Measurements from ENCODE around the gene USH2A. TPM values are rescaled to one million over a fixed set of nuclear protein-coding genes. Genes with fewer than 3 reads are reported as not detected.

Gene USH2A
- total and polyA plus RNA-seq, 4 experiments from 2014 or later = not detected

- no peaks in the 10 kb centered on the region for H3K36me3 ChIP-seq (ENCODE audit: insufficient read depth, low read length)
- no peaks in the 10 kb centered on the region for H3K4me1 Mint-ChIP-seq
- H3K36me3 Mint-ChIP-seq = no peaks in the 10 kb centered on the region
These were observed 34.1 kb upstream of the USH2A start for GRCh38 chr1:216457356-216457755.

GRCh38 chr1:216456682-216457081 lies 33.4 kb upstream of the USH2A start:
- Histone ChIP-seq H3K4me3 (ENCODE audit: low read length in 2 of 2) (no peak overlapping the region), H3K9me3 (ENCODE audit: control insufficient read depth in 1 of 2, low read length in 2 of 2) (no peaks in the 10 kb centered on the region), H3K36me3 (ENCODE audit: insufficient read depth, low read length) (no peaks in the 10 kb centered on the region), H3K27me3 (ENCODE audit: insufficient read depth, low read length) (no peaks in the 10 kb centered on the region), H3K27ac (ENCODE audit: low read depth, low read length) (no peak overlapping the region), H3K4me1 (ENCODE audit: insufficient read depth, low read length) (no peaks in the 10 kb centered on the region)
- Mint-ChIP-seq H3K27me3 (peaks cover 0 to 2% of the 10 kb centered on the region in 2 donors), H3K4me3 (no peak overlapping the region), H3K36me3 (no peaks in the 10 kb centered on the region), H3K9me3 (peaks cover 0 to 21% (median 10%) of the 10 kb centered on the region in 8 donors), H3K27ac (no peak overlapping the region), H3K4me1 (no peaks in the 10 kb centered on the region)
- intact Hi-C loops (cut with micrococcal nuclease) = no loop called here
- CTCF ChIA-PET (ENCODE audit: partially characterized antibody) = no interaction called here
- DNase-seq = no peak
- POLR2A ChIA-PET (ENCODE audit: partially characterized antibody) = no interaction called here

More at GRCh38 chr1:216457356-216457755, 34.1 kb upstream of the USH2A start:
- ChIA-PET POLR2A (ENCODE audit: partially characterized antibody) (no interaction called here), CTCF (ENCODE audit: partially characterized antibody) (no interaction called here)
- DNase-seq = no peak
- Histone ChIP-seq H3K4me3 (ENCODE audit: low read length in 2 of 2) (no peak overlapping the region), H3K9me3 (ENCODE audit: control insufficient read depth in 1 of 2, low read length in 2 of 2) (no peaks in the 10 kb centered on the region), H3K27me3 (ENCODE audit: insufficient read depth, low read length) (no peaks in the 10 kb centered on the region), H3K4me1 (ENCODE audit: insufficient read depth, low read length) (no peaks in the 10 kb centered on the region), H3K27ac (ENCODE audit: low read depth, low read length) (no peak overlapping the region)
- intact Hi-C loops (cut with micrococcal nuclease) = no loop called here
- H3K27ac Mint-ChIP-seq = no peak overlapping the region
- peaks cover 0 to 21% (median 10%) of the 10 kb centered on the region in 8 donors for H3K9me3 Mint-ChIP-seq
- peaks cover 0 to 2% of the 10 kb centered on the region in 2 donors for H3K27me3 Mint-ChIP-seq
- no peak overlapping the region for H3K4me3 Mint-ChIP-seq

DNA sequence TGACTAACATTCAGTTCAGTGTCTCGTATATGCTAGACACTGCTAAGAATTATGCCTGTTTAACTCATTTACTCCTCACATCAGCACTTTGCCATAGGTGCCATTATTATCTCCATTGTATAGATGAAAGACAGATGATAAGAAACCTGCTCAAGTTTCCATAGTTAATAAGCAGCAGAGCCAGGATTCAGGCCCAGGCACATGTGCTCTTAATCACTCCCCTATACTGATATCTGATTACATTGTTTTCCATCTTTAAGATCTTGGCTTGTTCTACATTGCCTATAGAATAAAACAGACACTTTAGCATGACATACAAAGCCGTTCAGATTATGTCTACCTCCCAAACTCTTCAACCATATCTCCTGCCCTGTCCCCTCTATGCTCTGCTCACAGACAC lies 30.5 kb upstream of the USH2A start:
- Histone ChIP-seq H3K4me1 (ENCODE audit: insufficient read depth, low read length) (no peaks in the 10 kb centered on the region), H3K27ac (ENCODE audit: low read depth, low read length) (no peak overlapping the region), H3K36me3 (ENCODE audit: insufficient read depth, low read length) (no peaks in the 10 kb centered on the region), H3K27me3 (ENCODE audit: insufficient read depth, low read length) (no peaks in the 10 kb centered on the region), H3K4me3 (ENCODE audit: low read length in 2 of 2) (no peak overlapping the region), H3K9me3 (ENCODE audit: control insufficient read depth in 1 of 2, low read length in 2 of 2) (no peaks in the 10 kb centered on the region)
- Mint-ChIP-seq H3K36me3 (no peaks in the 10 kb centered on the region), H3K4me3 (no peak overlapping the region), H3K4me1 (no peaks in the 10 kb centered on the region), H3K9me3 (peaks cover 4 to 24% (median 13%) of the 10 kb centered on the region in 8 donors), H3K27me3 (peaks cover 0 to 2% of the 10 kb centered on the region in 2 donors), H3K27ac (no peak overlapping the region)
- intact Hi-C loops (cut with micrococcal nuclease) = no loop called here
- CTCF ChIA-PET (ENCODE audit: partially characterized antibody) = no interaction called here
- POLR2A ChIA-PET (ENCODE audit: partially characterized antibody) = interaction anchor here (0.6 kb wide), 1 partner anchor 120 kb away, joined by 3 read pairs; no protein-coding TSS in a partner anchor
- no peak for DNase-seq

- no peaks in the 10 kb centered on the region for H3K36me3 ChIP-seq (ENCODE audit: insufficient read depth, low read length)
- H3K36me3 Mint-ChIP-seq = no peaks in the 10 kb centered on the region
- ChIA-PET POLR2A (ENCODE audit: partially characterized antibody) (no interaction called here), CTCF (ENCODE audit: partially characterized antibody) (no interaction called here)
- no peaks in the 10 kb centered on the region for H3K4me1 ChIP-seq (ENCODE audit: insufficient read depth, low read length)
- no peak overlapping the region for H3K27ac ChIP-seq (ENCODE audit: low read depth, low read length)
- H3K9me3 Mint-ChIP-seq = peaks cover 4 to 24% (median 12%) of the 10 kb centered on the region in 8 donors
- no peaks in the 10 kb centered on the region for H3K27me3 ChIP-seq (ENCODE audit: insufficient read depth, low read length)
- no peak overlapping the region for H3K4me3 ChIP-seq (ENCODE audit: low read length in 2 of 2)
- H3K27me3 Mint-ChIP-seq = peaks cover 0 to 2% of the 10 kb centered on the region in 2 donors
- H3K9me3 ChIP-seq (ENCODE audit: control insufficient read depth in 1 of 2, low read length in 2 of 2) = no peaks in the 10 kb centered on the region
- H3K4me3 Mint-ChIP-seq = no peak overlapping the region
- intact Hi-C loops (cut with micrococcal nuclease) = no loop called here
- H3K4me1 Mint-ChIP-seq = no peaks in the 10 kb centered on the region
- no peak overlapping the region for H3K27ac Mint-ChIP-seq
- no peak for DNase-seq
These were observed 27.0 kb upstream of the USH2A start for GRCh38 chr1:216450227-216450626.

- H3K4me3 Mint-ChIP-seq = no peak overlapping the region
- H3K27me3 ChIP-seq (ENCODE audit: insufficient read depth, low read length) = no peaks in the 10 kb centered on the region
- no peaks in the 10 kb centered on the region for H3K27me3 Mint-ChIP-seq
- no peaks in the 10 kb centered on the region for H3K4me1 ChIP-seq (ENCODE audit: insufficient read depth, low read length)
- POLR2A ChIA-PET (ENCODE audit: partially characterized antibody) = no interaction called here
- intact Hi-C loops (cut with micrococcal nuclease) = no loop called here
- H3K36me3 ChIP-seq (ENCODE audit: insufficient read depth, low read length) = no peaks in the 10 kb centered on the region
- no peaks in the 10 kb centered on the region for H3K36me3 Mint-ChIP-seq
- H3K9me3 Mint-ChIP-seq = peaks cover 2 to 16% (median 7%) of the 10 kb centered on the region in 8 donors
- no peak overlapping the region for H3K27ac ChIP-seq (ENCODE audit: low read depth, low read length)
- CTCF ChIA-PET (ENCODE audit: partially characterized antibody) = no interaction called here
- no peaks in the 10 kb centered on the region for H3K4me1 Mint-ChIP-seq
- H3K4me3 ChIP-seq (ENCODE audit: low read length in 2 of 2) = no peak overlapping the region
- no peaks in the 10 kb centered on the region for H3K9me3 ChIP-seq (ENCODE audit: control insufficient read depth in 1 of 2, low read length in 2 of 2)
- no peak overlapping the region for H3K27ac Mint-ChIP-seq
- no peak for DNase-seq
These were observed 24.8 kb upstream of the USH2A start for GRCh38 chr1:216448011-216448510.

DNA sequence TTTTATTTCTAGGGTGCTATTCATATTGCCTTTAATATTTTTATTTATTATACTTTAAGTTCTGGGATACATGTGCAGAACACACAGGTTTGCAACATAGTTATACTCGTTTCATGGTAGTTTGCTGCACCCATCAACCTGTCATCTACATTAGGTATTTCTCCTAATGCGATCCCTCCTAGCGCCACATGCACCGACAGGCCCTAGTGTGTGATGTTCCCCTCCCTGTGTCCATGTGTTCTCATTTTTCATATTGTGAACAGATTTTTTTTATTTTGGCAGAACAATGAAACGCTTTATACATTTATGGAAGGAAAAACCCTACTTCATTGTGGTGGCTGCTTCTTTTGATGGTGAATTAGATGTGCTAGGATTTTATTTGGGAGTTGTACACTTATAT lies 14.4 kb upstream of the USH2A start:
- ChIA-PET CTCF (ENCODE audit: partially characterized antibody) (no interaction called here), POLR2A (ENCODE audit: partially characterized antibody) (no interaction called here)
- intact Hi-C loops (cut with micrococcal nuclease) = no loop called here
- Mint-ChIP-seq H3K4me1 (no peaks in the 10 kb centered on the region), H3K36me3 (no peaks in the 10 kb centered on the region), H3K4me3 (no peak overlapping the region), H3K27me3 (no peaks in the 10 kb centered on the region), H3K27ac (no peak overlapping the region), H3K9me3 (peaks cover 0 to 8% (median 0%) of the 10 kb centered on the region in 8 donors)
- Histone ChIP-seq H3K4me1 (ENCODE audit: insufficient read depth, low read length) (no peaks in the 10 kb centered on the region), H3K9me3 (ENCODE audit: control insufficient read depth in 1 of 2, low read length in 2 of 2) (no peaks in the 10 kb centered on the region), H3K27me3 (ENCODE audit: insufficient read depth, low read length) (no peaks in the 10 kb centered on the region), H3K36me3 (ENCODE audit: insufficient read depth, low read length) (no peaks in the 10 kb centered on the region), H3K27ac (ENCODE audit: low read depth, low read length) (no peak overlapping the region), H3K4me3 (ENCODE audit: low read length in 2 of 2) (no peak overlapping the region)
- no peak for DNase-seq

- Histone ChIP-seq H3K36me3 (ENCODE audit: insufficient read depth, low read length) (no peaks in the 10 kb centered on the region), H3K27me3 (ENCODE audit: insufficient read depth, low read length) (no peaks in the 10 kb centered on the region), H3K9me3 (ENCODE audit: control insufficient read depth in 1 of 2, low read length in 2 of 2) (no peaks in the 10 kb centered on the region), H3K4me1 (ENCODE audit: insufficient read depth, low read length) (no peaks in the 10 kb centered on the region), H3K4me3 (ENCODE audit: low read length in 2 of 2) (no peak overlapping the region), H3K27ac (ENCODE audit: low read depth, low read length) (no peak overlapping the region)
- Mint-ChIP-seq H3K4me1 (no peaks in the 10 kb centered on the region), H3K9me3 (peaks cover 3 to 14% (median 8%) of the 10 kb centered on the region in 8 donors), H3K4me3 (no peak overlapping the region), H3K27ac (no peak overlapping the region), H3K36me3 (no peaks in the 10 kb centered on the region), H3K27me3 (no peaks in the 10 kb centered on the region)
- no peak for DNase-seq
- POLR2A ChIA-PET (ENCODE audit: partially characterized antibody) = no interaction called here
- CTCF ChIA-PET (ENCODE audit: partially characterized antibody) = no interaction called here
- intact Hi-C loops (cut with micrococcal nuclease) = no loop called here
These were observed 11.0 kb upstream of the USH2A start for GRCh38 chr1:216434232-216434631.

DNA sequence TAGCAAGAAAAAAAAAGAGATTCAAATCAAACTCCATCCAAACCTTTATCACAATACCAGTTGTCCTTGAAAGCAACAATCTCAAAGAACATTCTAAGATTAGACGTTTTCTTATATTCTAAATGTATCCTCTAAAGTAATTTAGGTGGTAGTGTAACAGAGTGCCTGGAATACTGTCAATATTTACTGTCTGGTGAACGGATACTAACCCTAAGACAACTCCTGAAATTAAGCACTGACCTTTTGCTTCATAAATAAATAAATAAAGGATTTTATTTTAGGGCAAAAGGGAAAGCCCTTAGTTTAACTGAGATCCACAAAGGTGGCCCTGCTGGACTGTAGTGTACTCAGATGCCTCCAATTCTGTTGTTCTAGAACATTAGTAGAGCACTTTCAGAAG lies 9.9 kb upstream of the USH2A start:
- no peaks in the 10 kb centered on the region for H3K36me3 ChIP-seq (ENCODE audit: insufficient read depth, low read length)
- H3K9me3 ChIP-seq (ENCODE audit: control insufficient read depth in 1 of 2, low read length in 2 of 2) = no peaks in the 10 kb centered on the region
- Mint-ChIP-seq H3K4me1 (no peaks in the 10 kb centered on the region), H3K36me3 (no peaks in the 10 kb centered on the region), H3K4me3 (no peak overlapping the region), H3K9me3 (peaks cover 3 to 14% (median 8%) of the 10 kb centered on the region in 8 donors), H3K27ac (no peak overlapping the region), H3K27me3 (no peaks in the 10 kb centered on the region)
- ChIA-PET POLR2A (ENCODE audit: partially characterized antibody) (no interaction called here), CTCF (ENCODE audit: partially characterized antibody) (no interaction called here)
- no peaks in the 10 kb centered on the region for H3K27me3 ChIP-seq (ENCODE audit: insufficient read depth, low read length)
- no peak overlapping the region for H3K27ac ChIP-seq (ENCODE audit: low read depth, low read length)
- intact Hi-C loops (cut with micrococcal nuclease) = no loop called here
- H3K4me3 ChIP-seq (ENCODE audit: low read length in 2 of 2) = no peak overlapping the region
- DNase-seq = no peak
- H3K4me1 ChIP-seq (ENCODE audit: insufficient read depth, low read length) = no peaks in the 10 kb centered on the region

All from CD4-positive, alpha-beta memory T cell (primary cell).